NCI-H748 treated with DMSO at 0.1 percent for 48 hours (cell line): ENCODE data around the gene KANSL1.

ENCODE experiments used
- DNase-seq: peaks from one replicate; lab custom pipeline; 2025; lab: John Stamatoyannopoulos, UW

Gene KANSL1

DNA sequence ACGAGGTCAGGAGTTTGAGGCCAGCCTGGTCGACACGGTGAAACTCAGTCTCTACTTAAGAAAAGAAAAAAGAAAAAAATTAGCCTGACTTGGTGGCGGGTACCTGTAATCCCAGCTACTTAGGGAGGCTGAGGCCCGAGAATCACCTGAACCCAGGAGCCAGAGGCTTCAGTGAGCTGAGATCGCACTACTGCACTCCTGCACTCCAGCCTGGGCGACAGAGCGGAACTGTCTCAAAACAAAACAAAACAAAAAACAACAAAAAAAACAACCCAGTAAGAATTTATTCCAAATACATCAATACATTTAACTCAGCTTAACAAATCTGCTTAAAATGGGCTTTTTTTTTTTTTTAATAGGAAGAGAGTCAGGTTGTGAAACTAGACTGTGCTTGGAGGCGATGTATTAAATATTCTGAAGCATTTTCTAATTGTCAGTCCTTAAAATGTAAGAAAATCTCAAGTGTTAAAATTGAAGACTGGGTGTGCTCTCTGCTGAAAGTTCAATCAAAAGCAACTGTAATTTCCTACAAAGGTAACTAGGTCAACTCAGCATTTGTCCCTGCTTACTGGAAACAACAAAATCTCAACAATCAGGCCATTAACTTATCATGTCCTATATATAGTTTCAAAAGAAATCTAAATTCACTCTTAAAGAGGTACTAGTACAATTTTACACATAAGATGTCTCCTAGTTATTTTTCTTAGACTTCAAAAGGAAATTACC is 23.2 kb downstream of the KANSL1 start:
- no peak for DNase-seq

DNA sequence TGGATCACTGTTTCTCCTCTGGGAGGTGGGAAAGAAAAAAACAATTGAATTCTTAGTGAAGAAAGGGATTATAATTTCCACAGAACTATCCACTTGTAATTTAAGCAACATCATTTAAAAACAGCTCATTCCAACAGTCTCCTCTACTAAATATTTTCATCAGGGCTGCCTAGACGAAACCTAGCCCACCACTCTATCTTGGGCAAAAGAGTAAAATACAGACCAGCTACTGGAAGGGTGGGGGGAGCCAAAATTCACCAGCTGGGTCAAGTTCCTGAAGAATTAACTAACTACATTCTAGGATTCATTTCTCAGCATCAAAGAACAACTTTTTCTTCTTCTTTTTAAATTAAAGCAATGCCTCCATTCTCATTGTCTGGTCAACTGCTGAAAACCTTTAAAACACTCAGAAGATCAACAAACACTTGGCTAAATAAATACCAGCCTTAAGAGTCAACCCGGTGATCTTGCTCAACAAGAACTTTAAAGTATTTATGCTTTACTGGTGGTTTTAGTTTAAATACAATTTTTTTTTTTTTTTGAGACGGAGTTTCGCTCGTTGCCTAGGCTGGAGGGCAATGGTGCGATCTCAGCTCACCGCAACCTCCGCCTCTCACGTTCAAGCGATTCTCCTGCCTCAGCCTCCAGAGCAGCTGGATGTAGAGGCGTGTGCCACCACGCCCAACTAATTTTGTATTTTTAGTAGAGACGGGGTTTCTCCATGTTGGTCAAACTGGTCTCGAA is 25.2 kb downstream of the KANSL1 start:
- DNase-seq: no peak

DNA sequence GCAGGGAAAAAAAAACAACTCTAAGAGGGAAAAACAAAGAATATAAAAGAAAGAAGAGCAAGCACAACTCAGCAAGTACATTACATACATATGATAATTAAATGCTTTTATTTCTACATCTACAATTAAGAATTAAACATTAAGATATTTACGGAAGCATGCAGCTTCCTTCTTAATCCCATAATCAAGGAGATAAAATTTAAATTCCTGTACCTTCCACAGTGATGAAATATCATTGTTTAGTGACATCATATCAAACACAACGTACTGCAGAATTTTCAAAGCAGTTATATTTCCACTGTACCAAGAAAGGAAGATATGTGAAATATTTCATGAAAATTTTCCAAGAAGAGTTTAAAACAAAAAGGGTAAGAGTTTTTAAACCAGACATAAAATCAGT is 26.0 kb downstream of the KANSL1 start:
- no peak for DNase-seq

DNA sequence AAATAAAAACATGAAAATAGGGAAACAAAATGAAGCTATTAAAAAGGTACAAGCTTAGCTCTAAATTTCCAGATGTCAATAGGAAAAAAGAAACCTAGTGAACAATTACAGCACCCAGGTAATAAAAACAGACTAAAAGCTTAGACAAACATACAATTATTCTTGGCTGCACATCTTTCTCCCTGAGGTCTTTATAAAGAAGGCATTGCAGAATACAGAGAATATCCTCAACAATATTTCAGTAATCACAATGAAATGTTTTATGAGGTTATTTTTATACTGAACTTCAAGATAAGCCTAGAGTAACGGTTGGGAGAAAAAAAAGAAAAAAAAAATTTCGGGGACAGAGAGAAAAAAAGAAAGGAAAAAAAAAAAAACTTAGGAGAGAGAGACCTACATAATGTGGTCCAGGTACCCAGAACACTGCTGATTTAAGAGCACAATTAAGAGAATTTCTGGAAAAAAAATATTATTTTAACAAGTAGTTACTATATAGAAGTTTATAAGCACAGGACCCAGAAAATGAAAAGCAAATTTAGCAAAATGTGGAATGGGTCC is 26.5 kb downstream of the KANSL1 start:
- no peak for DNase-seq

DNA sequence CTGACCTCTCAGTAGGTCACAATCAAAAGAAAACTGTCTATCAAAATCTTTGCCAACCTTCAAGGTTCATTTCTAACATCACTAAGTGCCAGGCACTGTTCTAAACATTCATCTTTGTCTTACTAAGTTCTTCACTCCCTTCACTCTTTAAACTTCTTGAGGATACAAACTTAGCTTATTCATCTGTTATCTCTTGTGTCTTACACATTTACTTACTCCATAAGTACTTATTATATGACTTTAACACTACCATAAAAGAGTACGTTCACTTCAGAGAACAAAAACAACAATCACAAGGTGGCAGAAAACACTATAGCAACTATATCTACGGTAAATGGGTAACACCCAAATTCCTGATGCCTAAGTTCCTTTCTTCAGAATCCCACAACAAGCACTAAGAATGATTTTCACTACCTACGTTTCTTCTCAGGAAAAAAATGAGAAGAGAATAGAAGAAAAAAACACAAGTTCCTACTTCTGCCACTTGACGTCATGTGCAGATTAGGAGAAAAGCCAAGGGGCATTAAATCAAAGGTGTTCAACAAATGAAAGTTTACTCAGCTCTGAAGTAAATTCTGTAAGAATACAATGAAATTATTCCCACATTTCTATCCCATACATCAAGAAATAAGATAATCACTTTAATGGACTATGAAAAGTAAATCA is 29.2 kb downstream of the KANSL1 start:
- no peak for DNase-seq

DNA sequence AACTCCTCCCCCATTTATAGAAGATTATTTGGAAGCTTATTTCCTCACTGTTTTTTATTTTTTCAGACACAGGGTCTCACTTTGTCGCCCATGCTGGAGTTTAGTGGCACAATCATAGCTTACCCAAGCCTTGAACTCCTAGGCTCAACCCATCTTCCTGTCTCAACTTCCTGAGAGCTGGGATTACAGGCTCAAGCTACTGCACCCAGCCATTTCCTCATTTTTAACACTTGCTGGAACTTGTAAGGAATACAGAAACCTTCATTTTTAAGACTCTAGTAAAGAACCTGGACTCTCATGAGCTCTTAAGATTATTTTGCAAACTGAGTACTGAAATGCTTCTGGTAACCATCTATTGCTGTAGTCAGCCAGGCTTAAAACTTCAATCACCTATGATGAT is 29.9 kb downstream of the KANSL1 start:
- no peak for DNase-seq

DNA sequence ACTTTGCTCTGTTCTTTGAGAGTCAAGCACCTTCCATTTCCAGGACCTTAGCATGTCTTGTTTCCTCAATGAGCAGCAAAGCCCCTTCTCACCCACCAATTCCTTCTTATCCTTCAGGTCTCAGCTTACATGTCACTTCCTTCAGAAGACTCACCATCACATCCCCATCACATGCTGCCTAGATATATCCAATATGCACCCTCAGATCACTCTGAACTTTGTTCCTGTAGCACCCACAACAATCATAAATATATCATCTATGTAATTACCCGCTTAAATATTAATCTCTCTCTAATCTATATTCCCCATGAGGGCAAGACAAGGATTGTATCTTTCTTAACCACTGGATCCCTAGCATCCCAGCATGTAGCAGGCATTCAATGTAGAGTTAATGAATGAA is 30.4 kb downstream of the KANSL1 start:
- no peak for DNase-seq

DNA sequence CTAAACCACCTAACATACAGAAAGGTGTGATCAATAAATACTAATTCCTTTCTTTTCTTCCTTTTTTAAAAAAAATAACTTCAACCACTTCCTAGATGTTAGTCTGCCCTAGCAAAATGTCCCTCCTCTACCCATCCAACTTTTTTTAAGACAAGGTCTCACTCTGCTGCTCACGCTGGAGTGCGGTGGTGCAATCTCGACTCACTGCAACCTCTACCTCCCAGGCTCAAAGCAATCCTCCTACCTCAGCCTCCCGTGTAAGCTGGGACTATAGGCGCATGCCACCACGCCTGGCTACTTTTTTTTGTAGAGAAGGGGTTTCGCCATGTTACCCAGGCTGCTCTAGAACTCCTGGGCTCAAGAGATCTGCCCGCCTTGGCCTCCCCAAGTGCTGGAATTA is 33.1 kb downstream of the KANSL1 start:
- no peak for DNase-seq

DNA sequence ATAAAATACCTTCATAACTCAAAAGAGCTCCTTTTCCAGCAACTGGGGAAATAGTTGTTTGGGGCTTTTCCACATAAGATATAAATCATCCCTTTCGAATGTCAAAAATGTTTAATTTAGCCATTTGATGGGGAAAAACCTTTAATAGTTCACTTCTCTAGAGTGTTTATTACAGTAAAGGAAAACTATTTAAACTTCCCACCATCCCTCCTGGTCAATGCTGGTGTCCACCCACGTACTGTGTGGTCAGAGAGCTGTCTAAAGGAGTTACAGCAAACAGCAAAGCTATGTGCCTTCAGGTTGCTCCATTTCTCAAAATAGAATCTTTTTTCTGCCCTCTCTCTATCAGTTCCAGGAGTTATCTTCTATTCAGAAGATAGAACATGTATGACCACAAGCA is 33.5 kb downstream of the KANSL1 start:
- no peak for DNase-seq

DNA sequence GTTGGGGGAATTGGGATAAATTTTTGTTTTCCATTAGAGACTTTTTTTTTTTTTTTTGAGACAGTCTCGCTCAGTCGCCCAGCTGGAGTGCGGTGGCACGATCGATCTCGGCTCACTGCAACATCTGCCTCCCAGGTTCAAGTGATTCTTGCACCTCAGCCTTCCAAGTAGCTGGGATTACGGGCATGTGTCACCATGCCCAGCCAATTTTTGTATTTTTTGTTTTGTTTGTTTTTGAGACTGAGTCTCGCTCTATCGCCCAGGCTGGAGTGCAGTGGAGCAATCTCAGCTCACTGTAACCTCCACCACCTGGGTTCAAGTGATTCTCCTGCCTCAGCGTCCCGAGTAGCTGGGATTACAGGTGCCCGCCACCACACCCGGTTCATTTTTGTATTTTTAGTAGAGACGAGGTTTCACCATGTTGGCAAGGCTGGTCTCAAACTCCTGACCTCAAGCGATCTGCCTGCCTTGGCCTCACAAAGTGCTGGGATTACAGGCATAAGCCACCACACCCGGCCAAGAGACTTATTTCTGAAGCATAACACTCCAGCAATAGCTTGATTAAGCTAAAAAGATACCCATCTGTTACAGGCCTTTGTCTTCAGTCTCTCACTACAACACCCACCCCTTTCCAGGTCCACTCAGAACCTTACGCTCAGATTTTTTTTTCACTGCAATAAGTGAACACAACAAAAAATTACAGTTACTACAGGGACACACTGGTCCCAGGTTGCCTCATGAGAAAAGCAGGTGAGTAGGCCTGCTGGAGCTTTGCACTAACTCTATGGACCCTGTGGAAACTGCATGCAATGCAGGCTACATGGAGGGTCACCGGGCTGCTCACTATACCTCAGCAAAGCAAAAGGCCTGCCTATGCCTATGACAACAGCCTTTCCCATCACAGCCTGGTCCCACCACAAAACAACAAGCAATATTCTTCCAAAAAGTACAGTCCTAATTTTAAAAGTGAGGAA is 34.6 kb downstream of the KANSL1 start:
- no peak for DNase-seq

DNA sequence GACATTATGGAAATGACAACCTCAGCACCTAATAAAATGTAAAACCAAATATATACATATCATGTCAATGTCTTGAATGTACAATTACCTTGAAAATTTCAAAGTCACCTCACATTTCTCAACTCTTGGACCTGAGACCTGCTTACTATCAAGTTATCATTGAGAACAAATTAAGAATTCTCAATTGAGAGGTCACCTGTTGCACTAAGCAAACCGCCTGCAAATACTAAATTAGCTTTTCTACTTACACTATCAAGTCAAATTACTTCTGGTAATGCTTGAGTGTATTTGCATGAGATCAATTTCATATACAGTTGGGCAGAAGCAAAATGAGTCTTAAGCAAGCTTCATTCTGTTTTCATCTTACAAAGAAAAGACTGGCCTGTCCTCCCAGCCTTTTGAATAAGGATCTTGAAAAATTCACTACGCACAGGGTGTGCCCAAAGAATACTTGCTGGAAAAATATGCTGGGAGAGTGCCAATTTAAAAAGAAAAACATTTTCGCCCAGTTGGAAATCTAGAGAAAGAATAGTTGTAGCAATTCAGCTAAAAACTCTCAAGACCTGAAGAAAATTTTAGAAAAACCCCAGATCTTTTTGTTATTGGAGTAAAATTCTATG is 35.7 kb downstream of the KANSL1 start:
- DNase-seq: no peak

DNA sequence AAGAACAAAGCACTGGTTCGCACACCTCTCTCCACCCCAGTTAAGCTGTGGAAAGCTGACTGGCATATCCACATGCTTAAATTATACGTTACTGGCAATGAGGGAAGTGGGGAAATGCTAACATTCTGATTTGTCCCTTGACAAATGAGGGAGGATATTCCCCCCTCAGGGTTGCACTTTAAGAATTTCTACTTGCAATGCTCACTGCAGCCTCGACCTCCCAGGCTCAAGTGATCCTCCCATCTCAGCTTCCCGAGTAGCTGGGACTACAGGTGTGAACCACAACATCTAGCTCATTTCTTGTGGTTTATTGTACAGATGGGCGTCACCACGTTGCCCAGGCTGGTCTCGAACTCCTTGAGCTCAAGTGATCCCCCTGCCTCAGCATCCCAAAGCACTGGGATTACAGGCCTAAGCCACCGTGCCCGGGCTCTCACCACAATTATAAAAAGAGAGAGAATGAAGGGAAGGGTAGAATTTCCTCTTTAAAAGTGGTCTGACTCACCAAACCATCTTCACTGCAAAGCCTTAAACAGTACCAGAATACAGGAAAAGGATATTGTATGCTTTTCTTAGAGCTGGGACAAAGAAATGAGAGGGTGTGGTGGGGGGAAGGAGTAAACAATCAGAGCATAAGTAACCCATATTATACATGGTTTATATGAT is 38.9 kb downstream of the KANSL1 start:
- DNase-seq: no peak

DNA sequence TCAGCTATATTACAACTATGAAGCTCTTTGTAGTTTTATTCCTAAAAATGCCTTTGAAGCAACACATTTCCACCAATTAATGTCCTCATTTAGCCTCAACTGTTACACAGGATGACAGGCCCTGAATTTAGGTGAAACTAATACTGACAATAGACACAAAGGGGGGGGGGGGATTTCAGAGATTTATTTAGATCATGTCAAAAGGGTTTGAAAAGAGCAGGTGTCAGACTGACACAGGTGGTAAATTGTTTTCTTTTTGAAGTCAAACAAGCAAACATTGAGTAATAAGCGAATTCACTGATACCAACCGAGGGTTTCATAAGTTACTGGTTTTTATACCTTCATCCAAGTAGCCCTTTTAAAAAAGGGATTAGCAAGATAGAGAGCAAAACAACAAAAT is 40.8 kb downstream of the KANSL1 start:
- DNase-seq: peak; percentile 50

DNA sequence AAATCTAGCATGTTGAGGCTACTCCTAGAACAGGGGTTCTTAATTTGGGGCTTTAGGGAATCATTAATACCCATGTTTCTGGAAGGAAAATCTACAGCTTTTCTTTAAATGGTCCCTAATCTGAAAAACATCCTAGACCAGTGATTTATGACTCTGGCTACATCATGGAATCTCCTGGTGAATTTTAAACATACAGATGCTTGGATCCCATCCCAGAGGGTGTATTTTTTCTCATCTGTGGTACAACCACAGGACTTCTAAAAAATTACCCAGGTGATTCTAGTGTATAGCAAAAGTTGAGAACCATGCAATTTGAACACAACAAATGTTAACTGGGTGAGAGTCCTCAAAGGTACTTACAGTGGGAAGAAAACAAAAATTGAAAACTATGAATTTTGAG is 41.5 kb downstream of the KANSL1 start:
- DNase-seq: no peak

DNA sequence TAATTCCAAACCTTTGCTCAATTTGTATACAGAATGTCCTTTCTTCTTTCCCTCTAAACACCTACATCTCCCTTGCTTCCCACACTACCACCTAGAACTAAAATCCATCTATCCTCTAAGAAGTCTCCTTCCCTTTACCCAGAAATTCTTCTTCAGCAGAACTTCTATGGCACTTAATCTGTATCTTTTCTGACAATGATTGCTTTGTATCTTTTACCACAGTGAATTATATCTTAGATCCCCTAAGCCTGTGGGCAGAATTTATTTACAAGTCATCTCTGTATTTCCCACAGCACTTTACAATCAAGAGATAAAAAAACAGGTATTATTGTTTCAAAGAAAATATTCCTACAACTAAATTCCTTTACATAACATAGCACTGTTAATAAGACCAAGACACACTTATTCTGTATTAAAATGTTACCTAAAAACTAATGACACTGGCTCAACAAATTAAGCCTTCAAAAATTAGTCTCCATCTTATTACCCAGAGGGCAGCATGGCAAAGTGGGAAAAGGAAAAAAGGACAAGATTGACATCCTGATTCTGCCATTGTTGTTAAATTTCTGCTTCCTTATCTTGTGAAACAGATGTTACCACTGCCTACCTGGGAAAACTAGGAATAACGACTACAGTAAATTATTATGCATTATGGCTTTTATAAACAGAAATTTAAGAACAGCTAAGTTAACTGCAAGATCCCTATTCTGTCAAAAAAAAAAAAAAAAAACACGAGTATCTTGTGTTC is 42.8 kb downstream of the KANSL1 start:
- no peak for DNase-seq

DNA sequence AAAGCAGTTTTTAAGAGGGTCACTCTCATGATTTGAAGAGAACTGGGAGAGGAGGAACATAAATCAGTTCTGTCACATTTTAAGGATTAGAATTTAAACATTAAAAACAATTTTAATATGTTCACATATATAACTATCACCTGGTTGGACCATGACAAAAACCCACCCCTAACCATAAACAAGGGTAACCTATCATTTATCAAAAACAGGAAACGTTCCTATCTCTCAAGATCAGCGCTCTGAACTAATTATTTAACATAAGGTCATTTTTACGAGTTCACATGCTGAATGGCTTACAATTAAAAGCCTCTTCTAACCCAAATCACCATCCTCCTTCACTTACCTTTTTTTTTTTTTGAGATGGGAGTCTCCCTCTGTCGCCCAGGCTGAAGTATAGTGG is 45.0 kb downstream of the KANSL1 start:
- DNase-seq: no peak

DNA sequence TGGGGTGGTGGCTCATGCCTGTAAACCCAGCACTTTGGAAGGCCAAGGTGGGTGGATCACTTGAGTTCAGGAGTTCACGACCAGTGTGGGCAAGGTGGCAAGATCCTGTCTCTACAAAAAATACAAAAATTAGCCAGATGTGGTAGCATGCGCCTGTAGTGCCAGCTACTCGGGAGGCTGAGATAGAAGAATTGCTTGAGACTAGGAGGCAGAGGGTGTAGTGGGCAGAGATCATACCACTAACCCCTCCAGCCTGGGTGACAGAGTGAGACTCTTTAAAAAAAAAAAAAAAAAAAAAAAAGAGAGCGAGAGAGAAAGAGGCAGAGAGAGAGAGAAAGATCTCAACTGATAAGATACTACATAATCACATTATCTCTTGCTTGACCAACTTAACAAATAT is 45.9 kb downstream of the KANSL1 start:
- DNase-seq: no peak

DNA sequence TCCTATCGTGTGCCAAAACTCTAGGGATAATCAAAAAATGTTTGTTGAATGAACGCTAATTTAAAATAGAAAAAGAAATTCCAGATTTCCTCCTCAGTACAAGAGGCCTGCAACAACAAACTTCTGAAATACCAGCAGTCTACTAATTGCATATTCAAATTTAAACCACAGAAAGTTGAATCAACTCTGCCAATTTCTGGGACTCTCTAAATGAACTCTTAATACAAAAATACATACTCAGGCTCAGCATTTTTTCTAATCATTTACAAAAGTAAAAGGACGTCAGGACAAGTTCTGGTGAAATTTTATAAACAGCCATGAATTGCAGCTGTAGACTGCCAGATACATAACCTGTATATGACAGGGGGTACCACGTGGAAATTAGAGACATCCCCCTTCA is 49.0 kb downstream of the KANSL1 start:
- DNase-seq: no peak

DNA sequence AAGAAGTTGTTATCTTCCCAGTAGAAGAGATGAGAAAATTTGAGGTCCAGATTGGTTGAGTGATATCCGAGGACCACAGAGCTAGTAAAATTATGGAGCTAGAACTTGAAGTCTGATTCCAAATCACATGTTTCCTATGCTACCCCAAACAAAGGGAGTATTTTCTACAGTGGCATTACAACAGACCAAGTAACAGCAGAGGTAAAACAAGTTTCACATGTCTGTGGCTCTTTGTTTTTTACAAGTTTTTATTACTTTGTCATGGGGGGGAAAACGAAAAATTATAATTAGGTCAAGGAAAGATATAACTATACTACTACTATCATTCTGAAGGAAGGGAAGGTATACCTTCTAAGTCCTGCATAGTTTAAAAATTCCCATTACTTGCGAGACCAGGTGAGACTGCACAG is 49.4 kb downstream of the KANSL1 start:
- no peak for DNase-seq

DNA sequence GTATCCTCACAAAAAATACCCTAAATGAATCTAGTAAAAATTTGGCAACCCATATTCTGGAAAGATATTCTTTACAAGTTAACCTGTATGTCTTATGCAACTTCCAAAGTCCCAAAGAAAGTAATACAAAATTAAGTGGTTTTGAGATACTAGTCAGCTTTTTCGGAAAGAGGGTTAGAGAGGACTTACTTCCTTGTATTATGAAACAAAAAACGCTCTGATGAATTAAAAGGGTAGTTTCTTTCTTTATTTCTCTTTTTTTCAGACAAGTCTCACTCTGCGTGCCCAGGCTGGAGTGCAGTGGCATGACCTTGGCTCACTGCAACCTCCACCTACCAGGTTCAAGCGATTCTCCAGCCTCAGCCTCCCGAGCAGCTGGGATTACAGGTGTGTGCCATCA is 51.6 kb downstream of the KANSL1 start:
- DNase-seq: no peak
